A549 (cell line): Measurements from ENCODE around the gene LDLRAD3. TPM values are rescaled to one million over a fixed set of nuclear protein-coding genes. Genes with fewer than 3 reads are reported as not detected.
A peak's percentile ranks its signal among the peaks of the same experiment; 100 is the strongest.

Experiments used
- ATAC-seq, 2 experiments: fragments of 200-7000 bp in 1 of 2; fragments of >200 bp in 1 of 2; cut with Nextera tagmentation in 1 of 2; cut with Tn5 transposase in 1 of 2; 3 replicates each; pipeline versions ENCODE4 v1.8.0 to v1.9.1; 2018 to 2020; ENCODE audit warnings: mild to moderate bottlenecking in 1 of 2, moderate library complexity in 1 of 2
- CTCF ChIA-PET: fragments of 300-600 bp; sonication (Branson Sonifier 250); formaldehyde crosslinking; extraction: SDS; loops from one replicate; lab custom pipeline; 2021; ENCODE audit warnings: antibody characterized with exemption, inconsistent platforms; lab: Yijun Ruan, JAX
- POLR2A ChIA-PET: fragments of 350-600 bp; formaldehyde crosslinking; extraction: SDS; loops from one replicate; lab custom pipeline; 2021; ENCODE audit warnings: antibody characterized with exemption, inconsistent platforms; lab: Yijun Ruan, JAX
- DNase-seq, 2 experiments: peaks; one replicate each; pipeline versions ENCODE4 v3.0.0 to v3.0.0-alpha.2; 2011 to 2016; ENCODE audit warnings: low read depth in 1 of 2, low spot score in 1 of 2
- FAIRE-seq: peaks from 2 replicates; lab custom pipeline; 2011; peaks lifted over from hg19 to GRCh38; lab: Jason Lieb, UNC
- H3K27ac ChIP-seq, 2 experiments: fragments of >200 bp; sonication (Bioruptor Twin); formaldehyde crosslinking; 3 replicates each; pipeline ENCODE4 v1.5.1; 2016 to 2017
- H3K4me1 ChIP-seq: fragments of >200 bp; sonication (Bioruptor Twin); formaldehyde crosslinking; 3 replicates; pipeline ENCODE4 v1.6.1; 2016
- H3K4me2 ChIP-seq: fragments of >200 bp; sonication (Bioruptor Twin); formaldehyde crosslinking; 3 replicates; pipeline ENCODE4 v1.6.1; 2016
- H3K4me3 ChIP-seq: fragments of >200 bp; sonication (Bioruptor Twin); formaldehyde crosslinking; 3 replicates; pipeline ENCODE4 v1.5.1; 2016
- H3K9me3 ChIP-seq: fragments of >200 bp; sonication (Bioruptor Twin); formaldehyde crosslinking; 3 replicates; pipeline ENCODE4 v1.6.1; 2016
- CBX2 ChIP-seq: fragments of 200-600 bp; sonication (generic); IDR thresholded peaks from 2 replicates; pipeline ENCODE4 v1.6.1; 2016; ENCODE audit warnings: low read depth, mild to moderate bottlenecking, borderline replicate concordance
- EHMT2 ChIP-seq: fragments of 200-600 bp; sonication (generic); IDR thresholded peaks from 2 replicates; pipeline ENCODE4 v1.6.1; 2016; ENCODE audit warnings: antibody characterized with exemption, low read depth, mild to moderate bottlenecking, moderate library complexity
- EP300 ChIP-seq, 2 experiments: fragments of >200 bp; sonication (Bioruptor Twin); formaldehyde crosslinking; IDR thresholded peaks; 2 replicates in 1 of 2; 3 replicates in 1 of 2; pipeline ENCODE4 v1.6.1; 2016 to 2017
- FOSL2 ChIP-seq, 2 experiments: fragments of 450-650 bp in 1 of 2; fragments of >200 bp in 1 of 2; sonication (Bioruptor Twin) in 1 of 2; formaldehyde crosslinking; IDR thresholded peaks; 2 replicates each; pipeline versions ENCODE4 v1.5.0 to v1.6.1; 2016 to 2020; ENCODE audit warnings: mild to moderate bottlenecking in 1 of 2, moderate library complexity in 1 of 2
- GATA3 ChIP-seq: IDR thresholded peaks from 2 replicates; pipeline ENCODE4 v1.6.1; 2012; ENCODE audit warnings: borderline replicate concordance
- HEYL ChIP-seq: fragments of 250-450 bp; sonication (Bioruptor Pico); IDR thresholded peaks from 2 replicates; pipeline ENCODE4 v1.8.0; 2021; ENCODE audit warnings: mild to moderate bottlenecking, moderate library complexity
- JUNB ChIP-seq: fragments of >200 bp; sonication (Bioruptor Twin); formaldehyde crosslinking; IDR thresholded peaks from 2 replicates; pipeline ENCODE4 v1.6.1; 2016
- PHF8 ChIP-seq: fragments of 200-600 bp; sonication (generic); IDR thresholded peaks from 2 replicates; pipeline ENCODE4 v1.6.1; 2016; ENCODE audit warnings: low read depth, mild to moderate bottlenecking, antibody characterized with exemption, moderate library complexity, borderline replicate concordance
- RAD21 ChIP-seq, 2 experiments: fragments of >200 bp in 1 of 2; sonication (Bioruptor Twin) in 1 of 2; formaldehyde crosslinking in 1 of 2; IDR thresholded peaks in 1 of 2; conservative IDR thresholded peaks in 1 of 2; 2 replicates in 1 of 2; 3 replicates in 1 of 2; pipeline ENCODE4 v1.6.1; 2012 to 2018; ENCODE audit warnings: inconsistent platforms in 1 of 2
- RARB ChIP-seq: fragments of 250-450 bp; sonication (Bioruptor Pico); IDR thresholded peaks from 2 replicates; pipeline ENCODE4 v1.8.0; 2021; ENCODE audit warnings: mild to moderate bottlenecking, moderate library complexity
- RFX5 ChIP-seq: fragments of 450-650 bp; IDR thresholded peaks from 2 replicates; pipeline ENCODE4 v1.7.1; 2014; ENCODE audit warnings: antibody characterized with exemption, mild to moderate bottlenecking, moderate library complexity
- ZFP36 ChIP-seq: fragments of 450-650 bp; IDR thresholded peaks from 2 replicates; pipeline ENCODE4 v1.6.1; 2014; ENCODE audit warnings: borderline replicate concordance; ENCODE audit not compliant: partially characterized antibody
- WGBS: methylation state at CpG from one replicate; pipeline ENCODE4 v1.1.6; 2017; ENCODE audit errors: missing lambda C conversion rate; 5-methylcytosine and 5-hydroxymethylcytosine counted together
- polyA plus RNA-seq, 4 experiments: library from polyadenylated mRNA; depleted of rRNA in 3 of 4; stranded (reverse); fragments of >200 nt; fragmentation: RNase III in 1 of 4; extraction: RNeasy Plus Mini Kit Qiagen cat#74134 plus additional on column Dnase treatment in 1 of 4; gene quantifications; 2 replicates in 3 of 4; 3 replicates in 1 of 4; pipeline ENCODE4 v1.2.3, GENCODE V29; 2011 to 2017
- TF ChIP-seq, protein P1 (sequence below): fragments of >200 bp; sonication (Bioruptor Twin); formaldehyde crosslinking; IDR thresholded peaks from 2 replicates; pipeline ENCODE4 v1.6.1; 2016
- TF ChIP-seq, protein P2 (sequence below): fragments of 150-350 bp; IDR thresholded peaks from 2 replicates; pipeline ENCODE4 v1.6.1; 2014; ENCODE audit warnings: low read depth, mild to moderate bottlenecking, low read length
- TF ChIP-seq, protein P3 (sequence below): fragments of 200-600 bp; sonication (generic); IDR thresholded peaks from 2 replicates; pipeline ENCODE4 v1.6.1; 2016; ENCODE audit warnings: antibody characterized with exemption, mild to moderate bottlenecking, moderate library complexity
- TF ChIP-seq, protein P4 (sequence below): fragments of 250-450 bp; sonication (Bioruptor Pico); IDR thresholded peaks from 2 replicates; pipeline ENCODE4 v1.5.0; 2021; ENCODE audit warnings: mild to moderate bottlenecking, moderate library complexity, borderline replicate concordance

The LDLRAD3 gene
- polyA plus RNA-seq, 2 of the 4 experiments (the other 2 are of a cell fraction): 10.5 to 13.2 TPM

DNA sequence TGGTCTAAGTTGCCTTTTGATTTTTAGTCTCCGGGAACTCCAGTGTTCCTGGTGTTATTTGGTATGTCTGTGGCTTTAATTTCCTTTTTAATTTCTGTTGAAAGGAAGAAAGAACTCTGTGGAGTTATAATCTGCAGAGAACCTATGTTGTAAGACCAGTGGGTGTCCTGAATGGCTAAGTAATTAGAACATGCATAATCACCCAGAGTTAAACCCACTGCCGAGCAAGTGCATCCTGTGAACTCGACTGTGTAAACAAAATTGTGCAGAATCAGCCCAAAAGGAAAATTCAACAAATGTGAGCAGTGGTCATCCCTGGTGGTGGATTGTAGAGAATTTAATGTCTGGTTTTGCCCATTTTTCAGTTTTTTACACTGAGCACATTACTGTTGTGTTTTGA is 182.8 kb downstream of the LDLRAD3 start (continued):
- TF ChIP-seq PHF8 (no peak), HEYL (CRISPR knock-in tag) (no peak), EP300 (IDR thresholded peaks at IDR 0.05) (no peak), RFX5 (no peak), JUNB (no peak)
- TF ChIP-seq, protein P1, sequence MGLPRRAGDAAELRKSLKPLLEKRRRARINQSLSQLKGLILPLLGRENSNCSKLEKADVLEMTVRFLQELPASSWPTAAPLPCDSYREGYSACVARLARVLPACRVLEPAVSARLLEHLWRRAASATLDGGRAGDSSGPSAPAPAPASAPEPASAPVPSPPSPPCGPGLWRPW: no peak

DNA sequence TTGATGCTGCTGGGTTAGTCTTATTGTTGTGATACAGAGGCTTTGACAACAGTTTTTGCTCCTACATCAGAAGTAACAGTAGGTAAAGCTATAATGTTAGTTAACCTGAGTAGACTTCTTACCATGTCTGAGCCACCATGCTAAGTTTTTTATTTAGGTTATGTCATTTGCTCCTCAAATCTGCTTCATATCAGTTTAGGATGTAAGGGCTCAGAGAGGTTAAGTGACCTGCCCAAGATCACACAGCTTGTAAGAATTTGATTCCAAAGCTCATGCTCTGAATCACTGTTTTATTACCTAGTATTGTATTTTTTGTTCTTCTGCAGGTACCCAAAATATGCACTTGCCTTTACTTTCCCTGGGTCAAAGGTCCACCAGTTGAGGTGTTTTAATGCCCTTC is 183.7 kb downstream of the LDLRAD3 start:
- no peaks in the 10 kb centered on the region for H3K9me3 ChIP-seq
- TF ChIP-seq, protein P2, sequence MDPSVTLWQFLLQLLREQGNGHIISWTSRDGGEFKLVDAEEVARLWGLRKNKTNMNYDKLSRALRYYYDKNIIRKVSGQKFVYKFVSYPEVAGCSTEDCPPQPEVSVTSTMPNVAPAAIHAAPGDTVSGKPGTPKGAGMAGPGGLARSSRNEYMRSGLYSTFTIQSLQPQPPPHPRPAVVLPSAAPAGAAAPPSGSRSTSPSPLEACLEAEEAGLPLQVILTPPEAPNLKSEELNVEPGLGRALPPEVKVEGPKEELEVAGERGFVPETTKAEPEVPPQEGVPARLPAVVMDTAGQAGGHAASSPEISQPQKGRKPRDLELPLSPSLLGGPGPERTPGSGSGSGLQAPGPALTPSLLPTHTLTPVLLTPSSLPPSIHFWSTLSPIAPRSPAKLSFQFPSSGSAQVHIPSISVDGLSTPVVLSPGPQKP: no peak
- TF ChIP-seq ZFP36: peak; percentile 49
- no peak for TF ChIP-seq GATA3
- TF ChIP-seq FOSL2 (IDR thresholded peaks at IDR 0.05): no peak
- TF ChIP-seq FOSL2 (CRISPR knock-in tag; IDR thresholded peaks at IDR 0.05): no peak
- H3K4me2 ChIP-seq: no peak overlapping the region
- H3K4me3 ChIP-seq: no peak overlapping the region
- ChIA-PET CTCF (interaction anchor here (1.0 to 6.3 kb wide), 6 partner anchors 9 to 512 kb away, joined by 3 to 73 read pairs (median 4); no protein-coding TSS in a partner anchor), POLR2A (no interaction called here)
- ATAC-seq: no peak
- FAIRE-seq: no peak
- H3K4me1 ChIP-seq: 0 out of 3 replicates have a peak, but pooled peaks cover under 1% of the 10 kb centered on the region
- H3K27ac ChIP-seq: no peak overlapping the region
- no peak for DNase-seq

DNA sequence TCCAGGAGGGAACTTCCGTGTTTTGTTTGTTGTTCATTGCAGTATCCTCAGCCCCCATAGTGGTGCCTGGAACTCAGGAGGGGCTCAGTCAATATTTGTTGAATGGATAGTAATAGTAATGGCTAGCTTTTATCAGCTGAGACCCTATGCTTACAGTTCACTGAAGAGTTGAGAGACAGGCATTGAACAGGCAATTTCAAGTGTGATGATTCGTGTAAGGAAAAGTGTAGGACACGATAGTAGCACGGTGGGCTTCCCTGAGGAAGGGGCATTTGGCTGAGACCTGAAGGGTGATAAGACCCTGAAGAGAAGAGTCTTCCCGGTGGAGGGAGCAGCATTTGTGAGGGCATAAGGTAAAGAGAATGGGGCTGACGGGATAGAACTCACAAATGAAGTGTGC is 186.1 kb downstream of the LDLRAD3 start:
- H3K4me1 ChIP-seq: peaks cover 4% of the 10 kb centered on the region; the same call in 1 of the 3 replicates
- FAIRE-seq: no peak
- ChIA-PET POLR2A (no interaction called here), CTCF (interaction anchor here (1.0 to 6.3 kb wide), 9 partner anchors 8 to 349 kb away, joined by 3 to 73 read pairs (median 10); no protein-coding TSS in a partner anchor)
- 92% methylated on average over 6 of the region's 6 CpGs for WGBS
- no peak overlapping the region for H3K4me3 ChIP-seq
- no peak overlapping the region for H3K4me2 ChIP-seq
- H3K9me3 ChIP-seq: no peaks in the 10 kb centered on the region
- no peak overlapping the region for H3K27ac ChIP-seq
- TF ChIP-seq, protein P3, sequence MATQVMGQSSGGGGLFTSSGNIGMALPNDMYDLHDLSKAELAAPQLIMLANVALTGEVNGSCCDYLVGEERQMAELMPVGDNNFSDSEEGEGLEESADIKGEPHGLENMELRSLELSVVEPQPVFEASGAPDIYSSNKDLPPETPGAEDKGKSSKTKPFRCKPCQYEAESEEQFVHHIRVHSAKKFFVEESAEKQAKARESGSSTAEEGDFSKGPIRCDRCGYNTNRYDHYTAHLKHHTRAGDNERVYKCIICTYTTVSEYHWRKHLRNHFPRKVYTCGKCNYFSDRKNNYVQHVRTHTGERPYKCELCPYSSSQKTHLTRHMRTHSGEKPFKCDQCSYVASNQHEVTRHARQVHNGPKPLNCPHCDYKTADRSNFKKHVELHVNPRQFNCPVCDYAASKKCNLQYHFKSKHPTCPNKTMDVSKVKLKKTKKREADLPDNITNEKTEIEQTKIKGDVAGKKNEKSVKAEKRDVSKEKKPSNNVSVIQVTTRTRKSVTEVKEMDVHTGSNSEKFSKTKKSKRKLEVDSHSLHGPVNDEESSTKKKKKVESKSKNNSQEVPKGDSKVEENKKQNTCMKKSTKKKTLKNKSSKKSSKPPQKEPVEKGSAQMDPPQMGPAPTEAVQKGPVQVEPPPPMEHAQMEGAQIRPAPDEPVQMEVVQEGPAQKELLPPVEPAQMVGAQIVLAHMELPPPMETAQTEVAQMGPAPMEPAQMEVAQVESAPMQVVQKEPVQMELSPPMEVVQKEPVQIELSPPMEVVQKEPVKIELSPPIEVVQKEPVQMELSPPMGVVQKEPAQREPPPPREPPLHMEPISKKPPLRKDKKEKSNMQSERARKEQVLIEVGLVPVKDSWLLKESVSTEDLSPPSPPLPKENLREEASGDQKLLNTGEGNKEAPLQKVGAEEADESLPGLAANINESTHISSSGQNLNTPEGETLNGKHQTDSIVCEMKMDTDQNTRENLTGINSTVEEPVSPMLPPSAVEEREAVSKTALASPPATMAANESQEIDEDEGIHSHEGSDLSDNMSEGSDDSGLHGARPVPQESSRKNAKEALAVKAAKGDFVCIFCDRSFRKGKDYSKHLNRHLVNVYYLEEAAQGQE: no peak
- TF ChIP-seq RAD21 (conservative IDR thresholded peaks at IDR 0.05 in 1 of 2, IDR thresholded peaks at IDR 0.05 in 1 of 2): no peak
- TF ChIP-seq, protein P4, sequence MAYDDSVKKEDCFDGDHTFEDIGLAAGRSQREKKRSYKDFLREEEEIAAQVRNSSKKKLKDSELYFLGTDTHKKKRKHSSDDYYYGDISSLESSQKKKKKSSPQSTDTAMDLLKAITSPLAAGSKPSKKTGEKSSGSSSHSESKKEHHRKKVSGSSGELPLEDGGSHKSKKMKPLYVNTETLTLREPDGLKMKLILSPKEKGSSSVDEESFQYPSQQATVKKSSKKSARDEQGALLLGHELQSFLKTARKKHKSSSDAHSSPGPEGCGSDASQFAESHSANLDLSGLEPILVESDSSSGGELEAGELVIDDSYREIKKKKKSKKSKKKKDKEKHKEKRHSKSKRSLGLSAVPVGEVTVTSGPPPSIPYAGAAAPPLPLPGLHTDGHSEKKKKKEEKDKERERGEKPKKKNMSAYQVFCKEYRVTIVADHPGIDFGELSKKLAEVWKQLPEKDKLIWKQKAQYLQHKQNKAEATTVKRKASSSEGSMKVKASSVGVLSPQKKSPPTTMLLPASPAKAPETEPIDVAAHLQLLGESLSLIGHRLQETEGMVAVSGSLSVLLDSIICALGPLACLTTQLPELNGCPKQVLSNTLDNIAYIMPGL (CRISPR knock-in tag): no peak
- TF ChIP-seq EHMT2: no peak
- no peak for TF ChIP-seq RARB (CRISPR knock-in tag)
- no peak for TF ChIP-seq CBX2
- no peak for DNase-seq
- ATAC-seq: no peak
